K562 (cell line): ENCODE data around the gene RBM12. TPM values are rescaled to one million over a fixed set of nuclear protein-coding genes. Genes with fewer than 3 reads are reported as not detected.

ENCODE experiments used
- BCOR ChIP-seq: fragments of 450-650 bp; IDR thresholded peaks from 2 replicates; pipeline ENCODE4 v1.6.1; 2016
- PURB ChIP-seq: sonication (generic); formaldehyde crosslinking; IDR thresholded peaks from 2 replicates; pipeline ENCODE4 v1.9.0; 2021; ENCODE audit warnings: low read depth, mild to moderate bottlenecking, missing genetic modification reagents
- SMC3 ChIP-seq: conservative IDR thresholded peaks from 2 replicates; pipeline ENCODE4 v1.6.1; 2011; ENCODE audit warnings: low read depth, low read length, improper control_type of control experiment; ENCODE audit not compliant: insufficient read depth
- SOX6 ChIP-seq: fragments of 450-650 bp; IDR thresholded peaks from 2 replicates; pipeline ENCODE4 v1.6.1; 2014; ENCODE audit warnings: mild to moderate bottlenecking
- SREBF1 ChIP-seq: fragments of 150-350 bp; IDR thresholded peaks from 2 replicates; pipeline ENCODE4 v1.6.1; 2014; ENCODE audit warnings: antibody characterized with exemption, low read depth, low read length, borderline replicate concordance
- TCF7L2 ChIP-seq: fragments of 150-350 bp; IDR thresholded peaks from 2 replicates; pipeline ENCODE4 v1.6.1; 2016; ENCODE audit warnings: low read depth, mild to moderate bottlenecking, low read length, moderate library complexity
- TEAD4 ChIP-seq, 2 experiments: sonication (generic) in 1 of 2; formaldehyde crosslinking in 1 of 2; IDR thresholded peaks; 2 replicates each; pipeline versions ENCODE4 v1.6.1 to v1.8.0; 2012 to 2022; ENCODE audit warnings: borderline replicate concordance in 1 of 2, inconsistent platforms in 1 of 2, low read length in 1 of 2, mild to moderate bottlenecking in 1 of 2, missing genetic modification reagents in 1 of 2
- ZKSCAN1 ChIP-seq: fragments of 150-350 bp; IDR thresholded peaks from 2 replicates; pipeline ENCODE4 v1.6.1; 2016; ENCODE audit warnings: low read depth, low read length
- polyA plus RNA-seq, 8 experiments: library from polyadenylated mRNA; depleted of rRNA in 4 of 8; stranded (reverse) in 5 of 8; unstranded in 3 of 8; fragments of >200 nt; fragmentation: Nextera tagmentation in 2 of 8; fragmentation: Illumina TruSeq in 1 of 8; extraction: Ambion mirVana in 2 of 8; extraction: Trizol in 1 of 8; gene quantifications; 2 replicates each; pipeline versions ENCODE4 v1.2.1 to v1.2.3, GENCODE V29; 2011 to 2014; ENCODE audit warnings: inconsistent platforms in 1 of 8, missing spikeins in 1 of 8
- total RNA-seq, 7 experiments: library from RNA; depleted of rRNA in 6 of 7; stranded (reverse); fragments of >200 nt in 6 of 7; fragmentation: Illumina TruSeq in 2 of 7; extraction: Trizol in 2 of 7; gene quantifications; 2 replicates each; pipeline versions ENCODE4 v1.2.1 to v1.2.3, GENCODE V29; 2011 to 2021; ENCODE audit warnings: low replicate concordance in 1 of 7
- TF ChIP-seq, protein P1 (sequence below): sonication (generic); formaldehyde crosslinking; IDR thresholded peaks from 2 replicates; pipeline ENCODE4 v1.8.1; 2023; ENCODE audit warnings: missing genetic modification reagents, mild to moderate bottlenecking, borderline replicate concordance
- TF ChIP-seq, protein P2 (sequence below): fragments of 450-650 bp; formaldehyde crosslinking; IDR thresholded peaks from 2 replicates; pipeline ENCODE4 v1.4.0; 2022; ENCODE audit warnings: missing genetic modification characterization
- TF ChIP-seq, protein P3 (sequence below): sonication (generic); formaldehyde crosslinking; IDR thresholded peaks from 2 replicates; pipeline ENCODE4 v1.9.0; 2022; ENCODE audit warnings: mild to moderate bottlenecking, missing genetic modification reagents
- TF ChIP-seq, protein P4 (sequence below): sonication (generic); formaldehyde crosslinking; IDR thresholded peaks from 2 replicates; pipeline ENCODE4 v1.8.0; 2022; ENCODE audit warnings: mild to moderate bottlenecking, missing genetic modification reagents

RBM12 gene
- total and polyA plus RNA-seq, 9 of the 15 experiments (the other 6 are each of a cell fraction or from before 2014, with no cell fraction given): 5.0 to 162 (median 73.3) TPM

DNA sequence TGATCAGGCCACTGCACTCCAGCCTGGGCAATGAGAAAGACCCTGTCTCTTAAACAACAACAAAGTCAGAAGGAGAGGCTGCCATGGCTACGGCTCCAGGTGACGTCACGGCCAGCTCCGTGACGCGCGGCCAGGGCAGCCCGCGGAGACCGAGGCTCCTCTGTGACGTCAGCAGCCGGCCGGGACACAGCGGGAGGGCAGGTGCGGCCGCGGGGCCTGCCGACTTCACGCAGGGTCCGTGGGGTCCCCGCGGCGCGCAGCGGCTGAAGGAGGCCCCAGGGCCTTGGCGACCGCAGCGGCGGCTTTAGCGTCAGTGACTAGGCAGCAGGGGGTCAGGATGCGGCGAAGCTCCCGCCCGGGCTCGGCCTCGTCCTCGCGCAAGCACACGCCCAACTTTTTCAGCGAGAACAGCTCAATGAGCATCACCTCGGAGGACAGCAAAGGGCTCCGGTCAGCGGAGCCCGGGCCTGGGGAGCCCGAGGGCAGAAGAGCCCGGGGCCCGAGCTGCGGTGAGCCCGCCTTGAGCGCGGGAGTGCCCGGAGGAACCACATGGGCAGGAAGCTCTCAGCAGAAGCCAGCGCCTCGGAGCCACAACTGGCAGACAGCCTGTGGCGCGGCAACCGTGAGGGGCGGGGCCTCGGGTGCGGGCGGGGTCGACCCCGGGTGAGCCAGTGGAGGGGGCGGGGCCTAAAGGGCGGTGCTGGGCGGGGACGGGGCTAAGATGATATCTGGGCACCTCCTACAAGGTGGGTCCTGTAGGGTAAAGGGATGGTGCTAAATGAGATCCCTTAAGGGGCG lies 48.8 kb downstream of the RBM12 start, which contains the start of gene SPAG4 (continued):
- TF ChIP-seq, protein P1, sequence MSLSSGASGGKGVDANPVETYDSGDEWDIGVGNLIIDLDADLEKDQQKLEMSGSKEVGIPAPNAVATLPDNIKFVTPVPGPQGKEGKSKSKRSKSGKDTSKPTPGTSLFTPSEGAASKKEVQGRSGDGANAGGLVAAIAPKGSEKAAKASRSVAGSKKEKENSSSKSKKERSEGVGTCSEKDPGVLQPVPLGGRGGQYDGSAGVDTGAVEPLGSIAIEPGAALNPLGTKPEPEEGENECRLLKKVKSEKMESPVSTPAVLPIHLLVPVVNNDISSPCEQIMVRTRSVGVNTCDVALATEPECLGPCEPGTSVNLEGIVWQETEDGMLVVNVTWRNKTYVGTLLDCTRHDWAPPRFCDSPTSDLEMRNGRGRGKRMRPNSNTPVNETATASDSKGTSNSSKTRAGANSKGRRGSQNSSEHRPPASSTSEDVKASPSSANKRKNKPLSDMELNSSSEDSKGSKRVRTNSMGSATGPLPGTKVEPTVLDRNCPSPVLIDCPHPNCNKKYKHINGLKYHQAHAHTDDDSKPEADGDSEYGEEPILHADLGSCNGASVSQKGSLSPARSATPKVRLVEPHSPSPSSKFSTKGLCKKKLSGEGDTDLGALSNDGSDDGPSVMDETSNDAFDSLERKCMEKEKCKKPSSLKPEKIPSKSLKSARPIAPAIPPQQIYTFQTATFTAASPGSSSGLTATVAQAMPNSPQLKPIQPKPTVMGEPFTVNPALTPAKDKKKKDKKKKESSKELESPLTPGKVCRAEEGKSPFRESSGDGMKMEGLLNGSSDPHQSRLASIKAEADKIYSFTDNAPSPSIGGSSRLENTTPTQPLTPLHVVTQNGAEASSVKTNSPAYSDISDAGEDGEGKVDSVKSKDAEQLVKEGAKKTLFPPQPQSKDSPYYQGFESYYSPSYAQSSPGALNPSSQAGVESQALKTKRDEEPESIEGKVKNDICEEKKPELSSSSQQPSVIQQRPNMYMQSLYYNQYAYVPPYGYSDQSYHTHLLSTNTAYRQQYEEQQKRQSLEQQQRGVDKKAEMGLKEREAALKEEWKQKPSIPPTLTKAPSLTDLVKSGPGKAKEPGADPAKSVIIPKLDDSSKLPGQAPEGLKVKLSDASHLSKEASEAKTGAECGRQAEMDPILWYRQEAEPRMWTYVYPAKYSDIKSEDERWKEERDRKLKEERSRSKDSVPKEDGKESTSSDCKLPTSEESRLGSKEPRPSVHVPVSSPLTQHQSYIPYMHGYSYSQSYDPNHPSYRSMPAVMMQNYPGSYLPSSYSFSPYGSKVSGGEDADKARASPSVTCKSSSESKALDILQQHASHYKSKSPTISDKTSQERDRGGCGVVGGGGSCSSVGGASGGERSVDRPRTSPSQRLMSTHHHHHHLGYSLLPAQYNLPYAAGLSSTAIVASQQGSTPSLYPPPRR: no peak
- no peak for TF ChIP-seq PURB
- TF ChIP-seq, protein P2, sequence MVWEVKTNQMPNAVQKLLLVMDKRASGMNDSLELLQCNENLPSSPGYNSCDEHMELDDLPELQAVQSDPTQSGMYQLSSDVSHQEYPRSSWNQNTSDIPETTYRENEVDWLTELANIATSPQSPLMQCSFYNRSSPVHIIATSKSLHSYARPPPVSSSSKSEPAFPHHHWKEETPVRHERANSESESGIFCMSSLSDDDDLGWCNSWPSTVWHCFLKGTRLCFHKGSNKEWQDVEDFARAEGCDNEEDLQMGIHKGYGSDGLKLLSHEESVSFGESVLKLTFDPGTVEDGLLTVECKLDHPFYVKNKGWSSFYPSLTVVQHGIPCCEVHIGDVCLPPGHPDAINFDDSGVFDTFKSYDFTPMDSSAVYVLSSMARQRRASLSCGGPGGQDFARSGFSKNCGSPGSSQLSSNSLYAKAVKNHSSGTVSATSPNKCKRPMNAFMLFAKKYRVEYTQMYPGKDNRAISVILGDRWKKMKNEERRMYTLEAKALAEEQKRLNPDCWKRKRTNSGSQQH (CRISPR knock-in tag): 0 out of 2 replicates have a peak, but pooled peaks have one; percentile 32
- TF ChIP-seq ZKSCAN1: no peak
- TF ChIP-seq SOX6: no peak
- no peak for TF ChIP-seq SMC3
- no peak for TF ChIP-seq TEAD4 (IDR thresholded peaks at IDR 0.05; ENCODE audit: low read length)
- peak; percentile 71; the same call in 1 of the 2 replicates for TF ChIP-seq TEAD4 (CRISPR knock-in tag; IDR thresholded peaks at IDR 0.05; ENCODE audit: borderline replicate concordance)
- TF ChIP-seq SREBF1: no peak
- no peak; the same call in 1 of the 2 replicates for TF ChIP-seq BCOR
- TF ChIP-seq, protein P3, sequence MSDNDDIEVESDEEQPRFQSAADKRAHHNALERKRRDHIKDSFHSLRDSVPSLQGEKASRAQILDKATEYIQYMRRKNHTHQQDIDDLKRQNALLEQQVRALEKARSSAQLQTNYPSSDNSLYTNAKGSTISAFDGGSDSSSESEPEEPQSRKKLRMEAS (CRISPR knock-in tag): peak; percentile 86
- TF ChIP-seq, protein P4, sequence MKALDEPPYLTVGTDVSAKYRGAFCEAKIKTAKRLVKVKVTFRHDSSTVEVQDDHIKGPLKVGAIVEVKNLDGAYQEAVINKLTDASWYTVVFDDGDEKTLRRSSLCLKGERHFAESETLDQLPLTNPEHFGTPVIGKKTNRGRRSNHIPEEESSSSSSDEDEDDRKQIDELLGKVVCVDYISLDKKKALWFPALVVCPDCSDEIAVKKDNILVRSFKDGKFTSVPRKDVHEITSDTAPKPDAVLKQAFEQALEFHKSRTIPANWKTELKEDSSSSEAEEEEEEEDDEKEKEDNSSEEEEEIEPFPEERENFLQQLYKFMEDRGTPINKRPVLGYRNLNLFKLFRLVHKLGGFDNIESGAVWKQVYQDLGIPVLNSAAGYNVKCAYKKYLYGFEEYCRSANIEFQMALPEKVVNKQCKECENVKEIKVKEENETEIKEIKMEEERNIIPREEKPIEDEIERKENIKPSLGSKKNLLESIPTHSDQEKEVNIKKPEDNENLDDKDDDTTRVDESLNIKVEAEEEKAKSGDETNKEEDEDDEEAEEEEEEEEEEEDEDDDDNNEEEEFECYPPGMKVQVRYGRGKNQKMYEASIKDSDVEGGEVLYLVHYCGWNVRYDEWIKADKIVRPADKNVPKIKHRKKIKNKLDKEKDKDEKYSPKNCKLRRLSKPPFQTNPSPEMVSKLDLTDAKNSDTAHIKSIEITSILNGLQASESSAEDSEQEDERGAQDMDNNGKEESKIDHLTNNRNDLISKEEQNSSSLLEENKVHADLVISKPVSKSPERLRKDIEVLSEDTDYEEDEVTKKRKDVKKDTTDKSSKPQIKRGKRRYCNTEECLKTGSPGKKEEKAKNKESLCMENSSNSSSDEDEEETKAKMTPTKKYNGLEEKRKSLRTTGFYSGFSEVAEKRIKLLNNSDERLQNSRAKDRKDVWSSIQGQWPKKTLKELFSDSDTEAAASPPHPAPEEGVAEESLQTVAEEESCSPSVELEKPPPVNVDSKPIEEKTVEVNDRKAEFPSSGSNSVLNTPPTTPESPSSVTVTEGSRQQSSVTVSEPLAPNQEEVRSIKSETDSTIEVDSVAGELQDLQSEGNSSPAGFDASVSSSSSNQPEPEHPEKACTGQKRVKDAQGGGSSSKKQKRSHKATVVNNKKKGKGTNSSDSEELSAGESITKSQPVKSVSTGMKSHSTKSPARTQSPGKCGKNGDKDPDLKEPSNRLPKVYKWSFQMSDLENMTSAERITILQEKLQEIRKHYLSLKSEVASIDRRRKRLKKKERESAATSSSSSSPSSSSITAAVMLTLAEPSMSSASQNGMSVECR (CRISPR knock-in tag): no peak; the same call in none of the 2 replicates
- TF ChIP-seq TCF7L2: no peak
